ENCODE measurements around the gene PDE11A.

PDE11A gene

GRCh38 chr2:177727577-177728398 lies 344.8 kb downstream of the PDE11A start:
- no peak for DNase-seq (ENCODE audit: low read depth in 3 of 3)

GRCh38 chr2:177726931-177727348 lies 345.6 kb downstream of the PDE11A start:
- no peak for DNase-seq (ENCODE audit: low read depth in 3 of 3)

GRCh38 chr2:177724398-177725287 lies 347.9 kb downstream of the PDE11A start:
- no peak for DNase-seq (ENCODE audit: low read depth in 3 of 3)

- DNase-seq (ENCODE audit: low read depth in 3 of 3): no peak
These were observed 349.3 kb downstream of the PDE11A start for GRCh38 chr2:177723235-177723634.

- no peak for DNase-seq (ENCODE audit: low read depth in 3 of 3)
These were observed 350.6 kb downstream of the PDE11A start for GRCh38 chr2:177721818-177722567.

- DNase-seq (ENCODE audit: low read depth in 3 of 3): no peak
These were observed 351.5 kb downstream of the PDE11A start for GRCh38 chr2:177721087-177721486.

DNA sequence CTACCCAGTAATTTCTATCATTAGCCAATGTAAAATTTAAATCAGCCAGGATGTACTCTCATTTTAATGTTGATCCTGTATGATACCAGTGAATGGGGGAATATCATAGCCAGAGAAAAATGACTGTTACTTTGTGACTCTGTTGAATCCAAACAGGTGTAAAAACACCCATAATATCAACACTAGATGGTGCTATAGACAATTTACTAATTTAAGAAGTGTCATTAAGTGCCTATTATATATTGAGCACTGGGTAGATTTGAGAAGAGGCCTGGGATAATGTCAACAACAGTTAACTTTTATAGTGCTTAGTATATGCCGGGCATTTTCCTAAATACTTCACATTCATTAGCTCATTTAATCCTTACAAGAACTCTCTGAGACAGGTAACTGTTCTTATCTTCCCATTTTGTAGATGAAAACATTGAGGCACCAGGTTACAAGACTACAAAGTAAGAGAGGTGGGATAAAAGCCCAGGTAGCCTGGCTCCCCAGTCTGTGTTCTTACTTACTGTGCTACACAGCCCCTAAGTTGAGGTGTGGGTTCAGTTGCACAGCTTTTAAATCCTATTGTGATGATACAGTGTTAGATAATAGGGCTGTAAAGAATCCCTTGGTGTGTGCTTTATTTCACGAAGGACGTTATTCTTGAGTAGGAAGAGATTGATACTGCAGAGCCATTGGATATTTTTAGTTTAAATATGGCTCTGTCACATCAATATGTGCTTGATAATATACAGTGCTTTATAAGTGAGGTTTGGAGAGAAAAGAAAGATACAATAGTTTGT lies 354.6 kb downstream of the PDE11A start:
- DNase-seq (ENCODE audit: low read depth in 3 of 3): no peak

- DNase-seq (ENCODE audit: low read depth in 3 of 3): no peak
These were observed 356.1 kb downstream of the PDE11A start for GRCh38 chr2:177716484-177716883.

- DNase-seq (ENCODE audit: low read depth in 3 of 3): no peak
These were observed 356.8 kb downstream of the PDE11A start for GRCh38 chr2:177715771-177716170.

GRCh38 chr2:177714704-177715103 lies 357.9 kb downstream of the PDE11A start:
- no peak for DNase-seq (ENCODE audit: low read depth in 3 of 3)

- no peak for DNase-seq (ENCODE audit: low read depth in 3 of 3)
These were observed 360.1 kb downstream of the PDE11A start for GRCh38 chr2:177712462-177712861.

GRCh38 chr2:177711483-177712265 lies 360.9 kb downstream of the PDE11A start:
- no peak for DNase-seq (ENCODE audit: low read depth in 3 of 3)

DNA sequence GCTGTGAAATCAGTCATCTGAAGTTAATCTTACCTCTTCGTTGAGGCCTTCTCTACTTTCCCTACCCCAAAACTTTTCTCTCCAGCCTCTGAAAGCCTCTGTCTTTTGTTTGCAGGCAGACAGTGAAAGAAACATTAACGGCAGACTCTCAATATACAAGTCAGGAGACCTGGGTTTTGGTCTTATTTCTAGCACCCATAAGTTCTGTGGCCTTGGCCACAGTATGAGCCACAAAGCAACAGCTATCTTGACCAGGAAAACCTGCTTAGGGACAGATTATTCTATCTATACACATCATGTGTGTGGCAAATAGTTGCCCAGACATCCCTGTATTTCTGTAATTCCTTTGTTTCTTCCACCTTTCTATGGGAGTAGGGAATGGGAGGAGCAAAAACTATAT lies 361.7 kb downstream of the PDE11A start:
- DNase-seq (ENCODE audit: low read depth in 3 of 3): no peak

DNA sequence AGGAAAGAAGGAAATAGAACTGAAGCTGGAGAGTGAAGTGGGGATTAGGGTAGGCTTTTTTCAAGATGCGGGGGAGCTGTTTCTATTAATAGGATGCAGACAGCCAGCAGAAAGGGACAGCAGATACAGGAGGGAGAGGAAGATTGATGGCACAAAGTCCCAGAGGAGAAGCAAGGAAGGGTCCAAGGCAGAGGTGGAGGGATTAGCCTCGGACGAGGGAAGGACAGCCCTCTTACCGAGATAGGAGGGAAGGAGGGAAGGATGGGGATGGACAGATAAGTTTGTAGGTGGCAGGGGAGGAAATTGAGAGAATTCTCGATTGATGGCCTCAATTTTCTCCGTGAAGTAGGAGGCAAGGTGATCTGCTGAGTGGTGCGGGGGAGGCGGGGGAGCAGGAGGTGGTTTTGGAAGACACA lies 362.6 kb downstream of the PDE11A start:
- no peak for DNase-seq (ENCODE audit: low read depth in 3 of 3)

DNA sequence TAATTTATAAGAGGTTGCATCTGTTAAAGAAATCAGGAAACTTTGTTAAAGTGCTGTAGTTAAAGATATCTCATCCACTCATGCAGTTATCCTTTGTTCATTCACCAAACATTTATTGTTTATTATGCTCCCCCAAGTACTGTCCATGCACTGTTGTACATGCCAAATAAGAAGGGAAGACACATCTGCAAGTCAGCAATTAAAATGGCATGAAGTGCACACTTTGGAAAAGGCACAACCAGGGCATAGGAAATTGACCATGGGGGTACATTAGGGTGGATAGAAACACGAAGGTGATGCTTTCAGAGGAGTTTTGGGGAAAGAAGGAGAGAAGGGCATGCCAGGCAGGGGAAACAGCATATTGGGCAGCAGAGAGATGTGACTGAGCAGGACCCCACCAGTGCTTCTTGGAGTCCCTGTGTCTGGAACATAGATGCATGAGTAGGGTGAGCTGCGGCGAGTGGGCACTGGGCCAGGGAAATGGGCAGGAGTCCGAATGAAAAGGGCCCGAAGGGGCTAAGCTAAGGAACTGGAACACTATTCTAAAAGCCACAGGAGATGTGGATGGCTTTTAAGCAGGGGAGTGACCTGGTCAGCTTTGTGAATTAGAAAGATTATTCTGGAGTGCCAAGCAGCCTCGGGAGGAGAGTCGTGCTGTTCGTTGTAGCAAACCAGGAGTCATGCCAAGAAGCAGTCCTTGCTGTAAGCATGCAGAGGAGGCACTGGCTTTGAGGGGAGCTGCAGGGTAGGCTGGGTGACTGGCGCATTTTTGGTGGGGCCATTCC lies 363.7 kb downstream of the PDE11A start:
- no peak for DNase-seq (ENCODE audit: low read depth in 3 of 3)

DNA sequence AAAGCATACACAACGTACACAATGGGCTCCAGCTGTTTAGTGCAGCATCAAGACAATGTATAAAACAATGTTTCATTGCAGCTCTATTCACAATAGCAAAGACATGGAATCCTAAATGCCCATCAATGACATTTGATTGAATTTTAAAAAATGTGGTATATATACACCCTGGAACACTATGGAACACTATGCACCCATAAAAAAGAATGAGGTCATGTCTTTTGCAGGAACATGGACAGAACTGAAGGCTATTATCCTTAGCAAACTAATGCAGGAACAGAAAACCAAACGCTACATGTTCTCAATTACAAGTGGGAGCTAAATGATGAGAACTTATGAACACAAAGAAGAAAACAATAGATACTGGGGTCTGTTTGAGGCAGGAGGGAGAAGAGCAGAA lies 364.5 kb downstream of the PDE11A start:
- no peak for DNase-seq (ENCODE audit: low read depth in 3 of 3)

DNA sequence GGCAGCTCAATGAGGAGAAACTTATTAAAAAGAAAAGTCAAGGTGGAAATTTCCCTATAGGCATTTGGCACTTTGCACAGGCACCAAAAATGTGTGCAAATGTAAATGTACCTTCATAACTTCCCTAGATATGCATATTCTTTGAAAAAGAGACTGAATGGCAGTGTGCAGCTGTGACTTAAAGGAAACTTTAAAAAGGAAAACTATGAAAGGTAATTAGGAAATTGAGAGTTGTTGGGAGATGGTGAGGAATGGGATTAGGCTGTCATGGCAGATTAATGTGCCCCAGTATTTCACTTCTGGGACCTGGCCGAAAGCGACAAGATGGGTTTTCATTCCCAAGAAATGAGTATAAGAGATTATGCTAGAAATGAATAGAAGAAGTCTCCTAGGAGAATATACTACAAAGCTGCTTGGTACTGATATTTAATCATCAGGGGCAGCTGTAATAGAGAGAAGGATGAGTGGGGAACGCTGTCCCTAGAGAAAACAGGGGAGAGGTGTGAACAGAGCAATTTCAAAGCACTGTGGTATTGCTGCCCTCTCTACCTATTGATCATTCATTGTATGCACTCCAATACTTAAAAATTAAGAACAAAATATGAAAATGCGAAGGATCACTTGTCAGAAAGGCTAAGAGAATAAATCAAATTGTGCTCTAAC lies 366.9 kb downstream of the PDE11A start:
- DNase-seq (ENCODE audit: low read depth in 3 of 3): no peak

- no peak for DNase-seq (ENCODE audit: low read depth in 3 of 3)
These were observed 369.4 kb downstream of the PDE11A start for GRCh38 chr2:177703159-177703558.

GRCh38 chr2:177698281-177698680 lies 374.3 kb downstream of the PDE11A start:
- no peak for DNase-seq (ENCODE audit: low read depth in 3 of 3)

Data from stimulated activated CD4-positive, alpha-beta T cell treated with anti-CD3 and anti-CD28 coated beads, TNF-alpha, amount 100 ng/mL, for 4 hours (primary cell).